GM21423 (cell line): ENCODE data around the gene FAM156B.
"Not testable (repeated sequence)": the region's sequence is repeated elsewhere in the genome, so short reads cannot be mapped to it uniquely, and the experiment has no call there.

Experiments used
- ATAC-seq: cut with Tn5 transposase; IDR thresholded peaks from one replicate; pipeline ENCODE4 v1.9.1; 2021; ENCODE audit warnings: mild to moderate bottlenecking, moderate library complexity; ENCODE audit not compliant: unreplicated experiment

The FAM156B gene

DNA sequence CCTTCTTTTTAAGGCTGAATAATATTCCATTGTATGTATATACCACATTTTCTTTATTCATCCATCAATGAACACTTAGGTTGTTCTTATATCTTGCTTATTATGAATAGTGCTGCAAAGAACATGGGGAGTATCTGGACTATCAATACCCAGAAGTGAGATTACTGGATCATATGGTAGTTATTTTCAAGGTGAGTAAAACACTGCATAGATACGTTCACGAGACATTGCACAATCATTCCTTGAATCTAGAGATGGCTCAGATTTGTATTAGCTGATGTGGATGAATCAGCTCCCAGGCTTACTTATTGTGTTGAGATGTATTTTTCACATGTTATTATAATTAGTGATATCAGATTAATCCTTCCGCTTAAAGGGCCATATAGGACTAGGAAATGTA is 17.6 kb downstream of the FAM156B start:
- ATAC-seq = not testable (repeated sequence)

DNA sequence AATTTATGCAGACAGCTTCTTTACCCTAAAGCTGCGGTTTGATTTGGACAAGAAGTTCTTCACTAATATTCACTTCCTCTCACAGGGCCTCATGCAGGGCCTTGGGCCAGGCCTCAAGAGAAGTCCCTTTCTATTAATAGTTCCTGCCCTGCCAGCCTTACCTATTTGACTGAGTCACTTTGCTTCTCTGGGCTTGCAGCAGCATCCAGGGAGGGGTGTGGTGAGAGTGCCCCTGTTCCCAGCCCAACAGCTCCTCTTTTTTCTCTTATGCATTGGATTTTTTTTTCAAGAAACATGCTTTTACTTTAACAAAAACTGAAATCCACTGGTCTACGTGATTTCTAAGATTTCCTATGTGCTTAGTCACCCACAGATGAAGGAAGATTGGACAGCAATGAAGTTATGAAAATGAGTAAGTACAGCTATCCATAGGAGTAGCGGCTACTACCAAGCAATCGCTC is 26.7 kb downstream of the FAM156B start:
- ATAC-seq = peak; percentile 57

DNA sequence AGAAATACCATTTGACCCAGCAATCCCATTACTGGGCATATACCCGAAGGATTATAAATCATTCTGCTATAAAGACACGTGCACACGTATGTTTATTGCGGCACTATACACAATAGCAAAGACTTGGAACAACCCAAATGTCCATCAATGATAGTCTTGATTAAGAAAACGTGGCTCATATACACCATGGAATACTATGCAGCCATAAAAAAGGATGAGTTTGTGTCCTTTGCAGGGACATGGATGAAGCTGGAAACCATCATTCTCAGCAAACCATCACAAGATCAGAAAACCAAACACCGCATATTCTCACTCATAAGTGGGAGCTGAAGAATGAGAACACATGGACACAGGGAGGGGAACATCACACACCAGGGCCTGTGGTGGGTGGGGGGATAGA is 33.1 kb downstream of the FAM156B start:
- ATAC-seq = not testable (repeated sequence)

DNA sequence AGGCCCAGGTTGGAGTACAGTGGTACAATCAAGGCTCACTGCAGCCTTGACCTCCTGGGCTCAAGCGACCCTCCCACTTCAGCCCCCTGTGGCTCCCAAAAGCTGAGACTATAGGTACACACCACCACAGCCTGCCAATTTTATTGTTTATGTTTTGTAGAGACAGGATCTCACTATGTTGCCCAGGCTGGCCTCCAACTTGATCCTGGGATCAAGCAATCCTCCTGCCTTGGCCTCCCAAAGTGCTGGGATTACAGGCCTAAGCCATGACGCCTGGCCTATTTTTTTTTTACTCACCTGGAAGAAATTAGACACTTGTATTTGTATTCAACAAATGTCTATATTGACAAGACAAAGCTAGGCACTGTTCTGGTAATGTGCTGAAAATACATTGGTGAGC is 36.1 kb downstream of the FAM156B start:
- no peak for ATAC-seq

DNA sequence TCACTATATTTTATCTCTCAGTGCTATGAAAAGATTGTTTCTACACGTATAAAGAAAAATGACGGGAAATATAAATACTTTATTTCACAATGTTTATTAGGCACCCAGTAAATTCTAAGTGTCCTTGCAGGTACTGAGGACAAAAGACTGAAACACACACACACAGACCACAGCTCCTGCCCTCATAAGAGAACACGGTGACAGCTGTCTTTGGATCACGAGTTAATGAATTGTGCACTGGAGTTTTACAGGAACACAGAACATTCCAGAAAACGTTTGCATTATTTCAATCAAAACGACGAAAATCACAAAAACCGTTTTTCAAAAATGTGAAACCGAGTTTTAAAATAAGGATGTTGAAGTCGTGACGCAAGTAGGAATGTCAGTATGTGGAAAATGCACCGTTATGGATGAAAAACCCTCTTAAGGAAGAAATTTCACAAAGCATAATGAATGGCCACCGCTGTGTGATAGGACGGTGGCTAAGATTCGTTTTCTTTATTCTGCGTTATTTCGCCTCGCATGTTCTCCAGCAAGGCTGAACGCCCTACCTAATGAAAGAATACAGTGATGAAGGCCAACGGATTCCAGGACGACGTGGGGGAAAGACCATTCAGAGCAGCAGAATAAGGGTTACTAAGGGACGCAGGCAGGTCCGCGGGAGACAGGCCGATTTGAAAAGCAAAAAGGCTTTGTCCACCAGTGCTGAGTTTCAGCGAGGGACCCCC is 37.0 kb downstream of the FAM156B start:
- peak; percentile 14 for ATAC-seq

DNA sequence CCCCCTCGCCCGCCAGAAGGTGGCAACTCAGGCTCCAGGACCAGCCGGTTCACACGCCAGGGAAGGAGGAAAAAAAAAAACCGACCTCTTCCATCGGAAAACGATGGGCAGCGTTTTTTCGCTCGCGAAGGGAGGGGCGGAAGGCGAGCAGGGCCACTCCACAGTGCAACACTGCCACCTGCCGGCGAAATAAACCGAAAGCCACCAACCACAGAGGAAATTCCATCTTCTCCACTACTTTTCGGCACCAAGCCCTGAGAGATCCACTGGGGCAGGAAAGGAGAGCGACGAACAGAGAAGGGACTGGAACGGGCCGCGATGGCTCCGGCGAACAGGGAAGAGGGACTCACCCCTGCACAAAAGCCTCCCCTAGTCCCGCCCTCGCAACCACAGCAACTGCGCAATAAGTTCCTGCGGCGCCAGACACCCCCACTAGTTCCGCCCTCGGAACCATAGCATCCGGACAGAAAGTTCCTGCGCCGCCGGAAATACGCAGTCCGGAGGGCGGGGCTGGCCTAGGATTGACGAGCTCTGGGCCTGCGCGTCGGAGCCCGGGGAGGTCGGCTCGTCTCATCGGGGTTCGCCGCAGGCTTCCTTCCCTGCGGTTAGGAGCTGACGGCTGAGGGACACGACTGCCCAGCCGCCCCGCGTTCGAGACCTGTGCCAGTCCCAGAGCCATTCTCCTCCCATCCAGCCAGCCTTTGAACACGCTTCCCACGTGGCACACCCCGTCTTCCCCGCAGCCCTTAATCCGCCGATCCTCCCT is 37.8 kb downstream of the FAM156B start:
- peak; percentile 87 for ATAC-seq

DNA sequence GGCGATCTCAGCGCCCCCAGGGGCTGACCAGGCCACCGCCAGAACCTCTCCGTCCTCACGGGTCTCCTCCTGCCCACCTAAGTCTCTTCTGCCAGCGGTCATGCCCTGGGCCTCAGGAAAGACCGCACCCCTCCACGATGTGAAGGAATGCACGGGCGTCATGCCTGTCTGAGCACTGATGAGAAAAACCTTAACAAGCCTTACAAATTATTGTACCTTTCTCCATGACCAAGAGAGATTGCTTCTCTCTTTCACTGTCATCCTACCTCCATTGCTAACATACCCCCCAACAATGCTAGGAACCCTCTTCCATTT is 38.3 kb downstream of the FAM156B start:
- not testable (repeated sequence) for ATAC-seq

DNA sequence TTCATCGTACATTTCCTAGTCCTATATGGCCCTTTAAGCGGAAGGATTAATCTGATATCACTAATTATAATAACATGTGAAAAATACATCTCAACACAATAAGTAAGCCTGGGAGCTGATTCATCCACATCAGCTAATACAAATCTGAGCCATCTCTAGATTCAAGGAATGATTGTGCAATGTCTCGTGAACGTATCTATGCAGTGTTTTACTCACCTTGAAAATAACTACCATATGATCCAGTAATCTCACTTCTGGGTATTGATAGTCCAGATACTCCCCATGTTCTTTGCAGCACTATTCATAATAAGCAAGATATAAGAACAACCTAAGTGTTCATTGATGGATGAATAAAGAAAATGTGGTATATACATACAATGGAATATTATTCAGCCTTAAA is 43.6 kb downstream of the FAM156B start:
- not testable (repeated sequence) for ATAC-seq

DNA sequence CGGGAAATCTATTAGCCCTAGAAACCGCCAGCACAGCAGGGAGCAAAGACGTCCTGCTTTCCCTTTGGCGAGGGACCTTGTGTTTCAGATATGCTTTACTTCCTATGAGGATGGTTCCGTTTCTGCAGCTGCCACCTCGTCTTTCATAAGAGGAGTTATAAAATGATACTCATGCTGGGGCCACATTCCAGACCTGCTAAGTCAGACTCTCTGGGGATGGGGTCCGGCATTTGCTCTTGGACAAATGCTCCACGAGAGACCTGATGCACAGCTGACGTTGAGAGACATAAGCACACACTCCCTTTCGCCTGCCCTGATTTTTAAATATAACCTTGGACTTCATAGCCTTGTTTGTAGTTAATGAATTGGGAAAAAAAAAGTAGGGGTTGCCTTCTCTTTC is 44.6 kb downstream of the FAM156B start:
- ATAC-seq = not testable (repeated sequence)

DNA sequence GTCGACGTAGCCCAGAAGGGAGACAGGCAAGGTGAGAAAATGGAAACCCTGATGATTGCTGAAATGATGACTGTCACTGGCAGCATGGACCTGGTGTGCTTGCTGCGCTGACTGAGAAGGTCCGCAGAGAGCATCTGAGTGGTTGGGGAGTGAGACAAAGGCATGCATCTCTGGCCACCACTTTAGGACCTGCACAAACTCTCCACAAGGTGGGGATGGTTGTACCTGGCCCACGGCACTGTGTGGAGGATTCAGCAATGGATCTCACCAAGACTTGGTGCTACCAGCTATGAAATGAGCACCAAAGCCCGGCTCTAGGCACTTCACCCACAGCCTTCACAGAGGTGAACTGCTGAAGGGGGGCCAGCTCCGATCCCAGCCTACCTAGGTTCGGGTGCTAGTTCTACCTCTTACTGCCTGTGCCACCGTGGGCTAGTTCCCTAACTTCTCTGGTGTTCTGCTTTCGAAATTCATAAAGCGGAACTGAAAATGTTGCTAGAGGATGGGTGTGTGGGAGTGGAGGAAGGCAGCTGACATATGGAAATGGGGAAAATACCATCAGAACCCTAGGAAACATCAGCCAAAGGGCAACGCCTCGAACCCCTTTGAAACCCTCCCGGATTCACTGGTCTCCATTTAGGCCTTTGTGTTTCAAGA is 48.8 kb downstream of the FAM156B start:
- not testable (repeated sequence) for ATAC-seq

DNA sequence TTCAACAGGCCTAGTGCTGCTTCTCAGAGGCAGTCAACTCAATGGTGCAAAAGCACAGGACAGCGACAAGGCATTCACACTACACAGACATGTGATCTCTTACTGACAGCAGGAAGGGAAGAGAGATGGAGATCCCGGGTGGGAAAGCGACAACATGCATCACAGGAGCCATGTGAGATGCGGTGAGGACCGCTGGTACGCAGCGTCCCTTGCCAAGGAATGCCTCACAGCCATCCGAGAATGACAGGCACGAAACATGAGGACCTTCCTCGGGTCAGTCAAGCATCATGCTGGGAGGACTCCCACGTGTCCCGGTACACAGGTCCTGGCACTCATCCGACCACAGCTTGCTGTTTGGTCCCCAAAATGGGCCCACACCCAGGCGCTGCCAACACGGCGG is 50.4 kb downstream of the FAM156B start:
- ATAC-seq = not testable (repeated sequence)

DNA sequence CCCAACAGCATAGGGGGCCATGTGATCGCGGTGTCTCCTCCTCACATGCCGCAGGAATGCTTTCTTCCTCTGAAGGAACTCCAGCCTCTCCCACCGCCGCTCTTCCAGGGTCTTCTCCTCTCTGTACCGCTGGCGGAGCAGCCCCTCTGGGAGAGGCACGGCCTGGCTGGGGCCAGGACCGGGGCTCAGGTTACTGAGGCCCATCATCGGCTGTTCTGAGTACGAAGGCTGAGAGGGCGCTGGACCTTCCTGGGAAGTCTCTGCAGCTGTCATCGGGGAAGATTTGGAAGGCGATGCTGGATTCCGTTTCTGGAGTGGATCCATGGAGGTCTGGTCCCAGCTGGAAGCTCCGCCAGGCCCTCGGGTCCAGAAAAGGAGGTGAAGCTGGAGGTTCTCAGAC is 51.1 kb downstream of the FAM156B start:
- not testable (repeated sequence) for ATAC-seq

DNA sequence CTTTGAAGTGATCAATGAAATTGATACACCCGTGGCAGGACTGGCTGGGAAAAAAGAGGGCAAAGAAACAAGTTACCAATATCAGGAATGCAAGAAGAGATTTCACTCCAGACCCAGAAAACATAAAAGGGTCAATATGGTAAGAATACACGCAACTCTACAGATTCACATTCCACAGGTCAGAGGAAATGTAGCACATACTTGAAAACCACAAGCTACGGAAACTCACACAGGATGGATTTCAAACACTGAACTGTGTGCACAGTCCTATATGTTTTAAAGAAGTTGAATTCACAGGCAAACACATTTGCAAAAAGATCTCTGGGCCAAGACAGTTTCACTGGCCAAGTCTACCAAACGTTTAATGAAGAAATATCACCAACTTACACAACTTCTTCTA is 52.2 kb downstream of the FAM156B start:
- ATAC-seq = not testable (repeated sequence)

DNA sequence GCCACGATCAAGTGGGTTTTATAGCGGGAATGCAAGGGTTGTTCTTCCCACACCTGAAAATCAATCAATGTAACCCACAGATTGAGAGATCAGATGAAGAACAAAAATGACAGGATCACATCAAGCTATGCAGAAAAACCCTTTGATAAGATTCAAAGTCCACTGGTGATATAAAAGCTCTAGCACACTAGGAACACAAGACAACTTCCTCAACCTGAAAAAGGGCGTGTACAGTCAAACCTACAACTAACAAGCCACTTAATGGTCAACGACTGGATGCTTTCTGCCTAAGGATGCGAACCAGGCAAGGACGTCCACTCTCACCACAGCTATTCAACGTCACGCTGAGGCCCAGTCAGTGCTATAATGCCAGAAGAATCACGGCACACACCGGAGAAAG is 52.8 kb downstream of the FAM156B start:
- ATAC-seq = not testable (repeated sequence)
